Measurements from ENCODE around the gene IL17RD. TPM values are rescaled to one million over a fixed set of nuclear protein-coding genes. Genes with fewer than 3 reads are reported as not detected.
A peak's percentile ranks its signal among the peaks of the same experiment; 100 is the strongest.

The IL17RD gene
- total and polyA plus RNA-seq, 8 donors = 0.25 to 10.1 (median 1.3) TPM; not detected in 1

DNA sequence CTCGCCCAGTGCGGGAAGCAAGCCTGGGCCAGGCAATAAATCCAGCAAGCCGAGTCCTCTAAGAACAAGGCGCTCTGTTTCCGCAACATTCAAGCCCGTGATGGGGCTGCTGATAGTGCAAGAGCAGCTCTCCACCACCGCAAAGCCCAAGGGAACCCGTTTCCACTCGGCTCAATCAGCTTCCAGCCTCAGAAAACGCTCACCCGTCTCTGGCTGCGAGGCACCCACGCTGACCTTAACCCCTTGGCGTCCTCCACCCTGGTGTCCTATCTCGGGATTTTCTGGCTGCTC lies 86.9 kb downstream of the IL17RD start:
- TF ChIP-seq POLR2AphosphoS5 (IDR thresholded peaks at IDR 0.05) (no peak), EP300 (IDR thresholded peaks at IDR 0.05) (no peak), POLR2A (IDR thresholded peaks at IDR 0.05) (no peak)
- TF ChIP-seq, protein P1, sequence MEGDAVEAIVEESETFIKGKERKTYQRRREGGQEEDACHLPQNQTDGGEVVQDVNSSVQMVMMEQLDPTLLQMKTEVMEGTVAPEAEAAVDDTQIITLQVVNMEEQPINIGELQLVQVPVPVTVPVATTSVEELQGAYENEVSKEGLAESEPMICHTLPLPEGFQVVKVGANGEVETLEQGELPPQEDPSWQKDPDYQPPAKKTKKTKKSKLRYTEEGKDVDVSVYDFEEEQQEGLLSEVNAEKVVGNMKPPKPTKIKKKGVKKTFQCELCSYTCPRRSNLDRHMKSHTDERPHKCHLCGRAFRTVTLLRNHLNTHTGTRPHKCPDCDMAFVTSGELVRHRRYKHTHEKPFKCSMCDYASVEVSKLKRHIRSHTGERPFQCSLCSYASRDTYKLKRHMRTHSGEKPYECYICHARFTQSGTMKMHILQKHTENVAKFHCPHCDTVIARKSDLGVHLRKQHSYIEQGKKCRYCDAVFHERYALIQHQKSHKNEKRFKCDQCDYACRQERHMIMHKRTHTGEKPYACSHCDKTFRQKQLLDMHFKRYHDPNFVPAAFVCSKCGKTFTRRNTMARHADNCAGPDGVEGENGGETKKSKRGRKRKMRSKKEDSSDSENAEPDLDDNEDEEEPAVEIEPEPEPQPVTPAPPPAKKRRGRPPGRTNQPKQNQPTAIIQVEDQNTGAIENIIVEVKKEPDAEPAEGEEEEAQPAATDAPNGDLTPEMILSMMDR (IDR thresholded peaks at IDR 0.05) = no peak
- H3K9me3 ChIP-seq = no peaks in the 10 kb centered on the region
- peaks cover 6 to 32% (median 26%) of the 10 kb centered on the region in 4 donors for H3K4me1 ChIP-seq
- H3K36me3 ChIP-seq = no peaks in the 10 kb centered on the region
- peak in 1 of 2 donors; percentile 49 for DNase-seq
- intact Hi-C loops (cut with DNase I; ENCODE audit: low total_unique reads) = loop anchor here (10.0 kb wide), 2 partner anchors 73 to 373 kb away; no protein-coding TSS in a partner anchor
- H3K4me3 ChIP-seq = peak overlapping the region; percentile 67 to 89 (median 78)
- WGBS, 5 donors = 1 to 6% (median 3%) methylated on average over 15 of the region's 15 CpGs
- peaks cover 0 to 21% (median 0%) of the 10 kb centered on the region in 3 donors for H3K27me3 ChIP-seq
- peak overlapping the region; percentile 22 to 83 (median 78) for H3K27ac ChIP-seq

DNA sequence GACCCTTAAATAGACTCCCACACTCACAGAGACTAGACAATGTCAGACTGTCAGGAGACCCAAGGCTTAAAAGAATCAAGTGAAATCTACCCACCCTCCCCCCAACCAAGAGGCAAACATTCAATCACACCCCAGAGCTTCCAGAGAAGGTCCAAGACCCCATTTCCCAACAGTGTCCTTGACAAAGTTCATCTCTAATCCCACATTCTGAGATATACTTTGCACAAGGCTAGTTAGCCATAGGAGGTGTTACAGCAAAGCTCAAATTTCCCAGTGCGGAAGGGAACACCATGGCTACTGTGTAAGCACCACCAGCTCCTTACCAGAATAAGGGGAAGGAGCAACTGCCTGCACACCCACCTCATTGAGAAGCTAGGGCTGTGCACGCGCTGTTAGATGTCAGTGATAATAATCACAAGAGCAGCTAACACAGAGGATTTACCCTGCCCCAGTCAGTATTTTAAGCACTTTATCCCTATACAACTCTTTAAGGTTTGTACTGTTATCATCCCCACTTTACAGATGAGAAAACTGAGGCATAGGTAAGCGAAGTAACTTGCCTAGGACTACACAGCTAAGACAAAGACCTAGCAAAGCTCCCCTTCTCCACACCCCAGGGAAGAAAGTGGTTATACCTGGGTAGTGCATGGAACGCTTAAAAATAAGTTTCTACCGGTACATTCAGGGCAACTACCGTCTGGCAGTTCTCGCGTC lies 87.4 kb downstream of the IL17RD start:
- peak overlapping the region in 4 of 5 donors; percentile 69 to 83 (median 78) for H3K27ac ChIP-seq
- H3K36me3 ChIP-seq = no peaks in the 10 kb centered on the region
- 39 to 44% (median 43%) methylated on average over 9 of the region's 9 CpGs for WGBS, 5 donors
- peak overlapping the region; percentile 67 to 89 (median 78) for H3K4me3 ChIP-seq
- no peaks in the 10 kb centered on the region for H3K9me3 ChIP-seq
- peaks cover 6 to 32% (median 26%) of the 10 kb centered on the region in 4 donors for H3K4me1 ChIP-seq
- no peak for TF ChIP-seq EP300 (IDR thresholded peaks at IDR 0.05)
- TF ChIP-seq, protein P1 (IDR thresholded peaks at IDR 0.05) = no peak
- no peak for TF ChIP-seq POLR2A (IDR thresholded peaks at IDR 0.05)
- TF ChIP-seq POLR2AphosphoS5 (IDR thresholded peaks at IDR 0.05) = no peak
- peaks cover 0 to 21% (median 0%) of the 10 kb centered on the region in 3 donors for H3K27me3 ChIP-seq
- DNase-seq = no peak
- intact Hi-C loops (cut with DNase I; ENCODE audit: low total_unique reads) = loop anchor here (10.0 kb wide), 2 partner anchors 73 to 373 kb away; no protein-coding TSS in a partner anchor

DNA sequence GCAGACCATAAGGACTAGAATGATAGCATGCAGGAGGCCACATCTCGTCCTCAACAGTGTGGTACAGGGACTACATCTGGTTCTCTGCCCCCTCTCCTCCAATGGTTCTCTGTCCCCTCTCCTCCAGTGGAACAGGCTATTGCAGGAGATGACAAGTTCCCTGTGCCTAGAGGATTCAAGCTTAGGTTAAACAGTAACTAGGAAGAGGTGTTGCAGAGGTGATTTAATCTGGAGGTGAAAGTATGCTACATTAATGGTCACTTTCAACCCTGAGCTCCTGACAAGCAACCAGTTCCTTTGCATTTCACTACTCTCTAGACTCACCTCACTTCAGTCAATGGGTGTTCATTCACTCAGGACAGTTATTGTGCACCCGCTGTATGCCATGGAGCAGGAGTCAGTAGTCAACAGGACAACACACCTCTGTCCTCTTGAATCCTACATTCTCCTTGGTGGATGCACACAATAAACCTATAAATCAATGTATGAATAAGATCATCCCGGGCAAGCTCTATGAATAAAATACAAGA lies 88.7 kb downstream of the IL17RD start:
- Histone ChIP-seq H3K27me3 (peaks cover 0 to 21% (median 0%) of the 10 kb centered on the region in 3 donors), H3K36me3 (no peaks in the 10 kb centered on the region), H3K4me1 (peaks cover 6 to 32% (median 26%) of the 10 kb centered on the region in 4 donors), H3K4me3 (no peak overlapping the region), H3K27ac (no peak overlapping the region), H3K9me3 (no peaks in the 10 kb centered on the region)
- DNase-seq = no peak
- TF ChIP-seq POLR2AphosphoS5 (IDR thresholded peaks at IDR 0.05) (no peak), POLR2A (IDR thresholded peaks at IDR 0.05) (no peak), EP300 (IDR thresholded peaks at IDR 0.05) (no peak)
- TF ChIP-seq, protein P1 (IDR thresholded peaks at IDR 0.05) = no peak
- intact Hi-C loops (cut with DNase I; ENCODE audit: low total_unique reads) = loop anchor here (10.0 kb wide), 2 partner anchors 72 to 372 kb away; no protein-coding TSS in a partner anchor
- 89 to 97% (median 93%) methylated on average over 3 of the region's 3 CpGs for WGBS, 5 donors

DNA sequence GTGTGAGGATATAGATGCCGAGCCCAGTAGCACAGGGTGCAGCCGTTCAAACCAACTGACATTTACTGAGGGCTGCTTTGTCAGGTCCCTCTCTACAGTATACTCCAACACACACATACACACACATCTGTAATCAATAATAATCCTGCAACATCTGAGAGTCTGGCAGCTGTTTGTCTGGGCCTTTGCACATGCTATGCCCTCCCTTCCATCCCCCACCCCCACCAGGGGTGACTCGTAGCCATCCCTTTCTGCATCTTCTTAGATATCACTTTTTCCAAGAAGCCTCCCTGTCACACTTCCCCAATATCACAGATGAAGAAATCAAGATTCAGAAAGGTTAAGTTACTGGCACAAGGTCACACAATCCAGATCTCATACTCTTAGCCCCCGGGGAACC lies 91.0 kb downstream of the IL17RD start:
- WGBS, 5 donors = 86 to 94% (median 88%) methylated on average over 4 of the region's 4 CpGs
- no peaks in the 10 kb centered on the region for H3K9me3 ChIP-seq
- no peak overlapping the region for H3K27ac ChIP-seq
- H3K36me3 ChIP-seq = no peaks in the 10 kb centered on the region
- no peak overlapping the region for H3K4me3 ChIP-seq
- intact Hi-C loops (cut with DNase I; ENCODE audit: low total_unique reads) = loop anchor here (10.0 kb wide), 2 partner anchors 69 to 369 kb away; no protein-coding TSS in a partner anchor
- no peak for DNase-seq
- peaks cover 6 to 30% (median 23%) of the 10 kb centered on the region in 4 donors for H3K4me1 ChIP-seq
- peaks cover 0 to 16% (median 0%) of the 10 kb centered on the region in 3 donors for H3K27me3 ChIP-seq
- TF ChIP-seq POLR2A (IDR thresholded peaks at IDR 0.05) = no peak
- no peak for TF ChIP-seq EP300 (IDR thresholded peaks at IDR 0.05)
- TF ChIP-seq, protein P1 (IDR thresholded peaks at IDR 0.05) = no peak
- no peak for TF ChIP-seq POLR2AphosphoS5 (IDR thresholded peaks at IDR 0.05)
